GM12865 (cell line): ENCODE data around the gene PNPLA7.
"Not testable (repeated sequence)": the region's sequence is repeated elsewhere in the genome, so short reads cannot be mapped to it uniquely, and the experiment has no call there.

Experiments
- DNase-seq: peaks from one replicate; pipeline ENCODE4 v3.0.0; 2010; ENCODE audit warnings: low read depth
- H3K4me3 ChIP-seq: 2 replicates; pipeline ENCODE4 v1.5.1; 2011; ENCODE audit warnings: mild to moderate bottlenecking, low read depth, low read length, control low read depth
- CTCF ChIP-seq: IDR thresholded peaks from 2 replicates; pipeline ENCODE4 v1.5.1; 2011; ENCODE audit warnings: low read length, control low read depth, low read depth, inconsistent platforms; ENCODE audit not compliant: insufficient read depth; ENCODE audit errors: missing control alignments

The PNPLA7 gene

GRCh38 chr9:137575364-137575715 is 25.1 kb upstream of the PNPLA7 start:
- no peak for TF ChIP-seq CTCF
- DNase-seq = no peak
- no peak overlapping the region for H3K4me3 ChIP-seq

GRCh38 chr9:137574192-137574591 is 24.0 kb upstream of the PNPLA7 start:
- no peak overlapping the region for H3K4me3 ChIP-seq
- DNase-seq = no peak
- TF ChIP-seq CTCF = no peak

GRCh38 chr9:137570566-137570965 is 20.4 kb upstream of the PNPLA7 start:
- no peak for DNase-seq
- TF ChIP-seq CTCF = no peak
- H3K4me3 ChIP-seq = no peak overlapping the region

GRCh38 chr9:137569609-137570203 is 19.5 kb upstream of the PNPLA7 start:
- TF ChIP-seq CTCF = no peak
- H3K4me3 ChIP-seq = no peak overlapping the region
- DNase-seq = no peak

DNA sequence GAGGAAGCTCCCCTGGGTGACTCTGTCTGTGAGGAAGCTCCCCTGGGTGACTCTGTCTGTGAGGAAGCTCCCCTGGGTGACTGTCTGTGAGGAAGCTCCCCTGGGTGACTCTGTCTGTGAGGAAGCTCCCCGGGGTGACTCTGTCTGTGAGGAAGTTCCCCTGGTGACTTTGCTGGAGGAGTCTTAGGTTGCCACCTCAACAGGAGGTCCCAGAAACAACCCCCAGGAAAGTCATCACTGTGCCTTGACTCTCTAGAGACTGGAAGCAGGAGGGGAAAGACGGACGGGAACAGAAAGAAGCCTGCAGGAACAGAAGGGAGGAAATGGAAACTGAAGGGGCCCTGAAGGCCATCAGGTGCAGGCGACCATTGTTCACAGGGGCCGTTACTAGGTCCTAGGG is 18.2 kb upstream of the PNPLA7 start:
- H3K4me3 ChIP-seq, DNase-seq: not testable (repeated sequence)

DNA sequence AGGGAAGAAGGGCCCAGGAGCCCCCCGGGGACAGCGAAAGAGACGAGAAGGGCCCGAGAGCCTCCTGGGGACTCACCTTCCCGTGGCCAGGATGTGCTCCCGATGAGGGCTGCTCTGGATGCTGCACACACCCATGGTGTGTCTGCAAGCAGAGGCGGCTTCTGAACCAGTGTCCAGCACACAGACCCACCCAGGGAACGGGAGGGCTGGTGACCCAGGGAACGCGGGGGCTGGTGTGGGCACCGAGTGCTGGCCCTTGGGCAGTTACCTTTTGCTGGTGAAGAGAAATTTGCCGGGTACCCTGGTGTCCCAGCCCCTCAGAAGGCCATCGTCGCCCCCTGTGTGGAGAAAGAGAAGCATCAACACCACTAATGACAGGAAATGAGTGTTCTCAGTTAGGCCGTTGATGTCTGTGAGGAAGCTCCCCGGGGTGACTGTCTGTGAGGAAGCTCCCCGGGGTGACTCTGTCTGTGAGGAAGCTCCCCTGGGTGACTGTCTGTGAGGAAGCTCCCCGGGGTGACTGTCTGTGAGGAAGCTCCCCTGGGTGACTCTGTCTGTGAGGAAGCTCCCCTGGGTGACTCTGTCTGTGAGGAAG is 14.7 kb upstream of the PNPLA7 start:
- no peak overlapping the region for H3K4me3 ChIP-seq
- DNase-seq = no peak
- no peak for TF ChIP-seq CTCF

DNA sequence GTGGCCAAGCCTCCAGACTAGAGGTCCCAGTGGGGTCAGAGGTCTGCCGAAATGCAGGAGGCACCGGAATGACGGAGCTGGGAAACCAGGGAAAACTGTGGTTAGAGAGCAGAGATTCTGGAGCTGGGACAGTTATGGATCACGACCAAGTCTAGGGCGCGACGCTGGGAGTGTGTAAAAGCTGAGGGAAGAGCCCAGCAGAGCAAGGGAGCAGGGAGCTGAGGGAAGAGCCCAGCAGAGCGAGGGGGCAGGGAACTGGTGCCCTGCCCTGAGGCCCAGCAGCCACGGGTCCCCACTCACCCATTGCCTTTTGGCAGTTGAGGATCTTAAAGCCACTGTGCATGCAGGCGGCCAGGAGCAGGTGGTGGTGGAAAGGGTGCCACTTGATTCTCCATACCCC is 13.9 kb upstream of the PNPLA7 start:
- no peak for TF ChIP-seq CTCF
- no peak overlapping the region for H3K4me3 ChIP-seq
- no peak for DNase-seq
